HepG2 (cell line): ENCODE results near the gene FBXO8. TPM values are rescaled to one million over a fixed set of nuclear protein-coding genes. Genes with fewer than 3 reads are reported as not detected.
"Not testable (repeated sequence)": the region's sequence is repeated elsewhere in the genome, so short reads cannot be mapped to it uniquely, and the experiment has no call there.

Source experiments
- ATAC-seq: fragments of 200-7000 bp; cut with Tn5 transposase; 3 replicates; pipeline ENCODE4 v1.9.1; 2020; ENCODE audit warnings: mild to moderate bottlenecking, moderate library complexity
- BruUV-seq: library from RNA; stranded (reverse); fragments of 400-500 nt; replicated peaks from 2 replicates; lab custom pipeline; 2021; lab: Mats Ljungman, UMichigan
- CTCF ChIA-PET: fragments of 300-600 bp; formaldehyde crosslinking; extraction: SDS; loops from one replicate; lab custom pipeline; 2021; ENCODE audit warnings: low total read pairs, inconsistent platforms, low intra/inter-chr PET ratio; lab: Yijun Ruan, JAX
- POLR2A ChIA-PET: fragments of 350-600 bp; sonication (Branson Sonifier 250); formaldehyde crosslinking; loops from one replicate; lab custom pipeline; 2020; ENCODE audit warnings: antibody characterized with exemption, inconsistent platforms; lab: Yijun Ruan, JAX
- DNase-seq: peaks from one replicate; pipeline ENCODE4 v3.0.0-alpha.2; 2015; ENCODE audit warnings: low spot score
- FAIRE-seq: peaks from 3 replicates; lab custom pipeline; 2011; peaks lifted over from hg19 to GRCh38; lab: Jason Lieb, UNC
- H2AFZ ChIP-seq: one replicate; pipeline ENCODE4 v1.6.1; 2011; ENCODE audit warnings: low read length, inconsistent platforms
- H3K27ac ChIP-seq: fragments of 300-600 bp; 3 replicates; pipeline ENCODE4 v1.8.0; 2011; ENCODE audit warnings: mixed run types, mild to moderate bottlenecking, mixed read lengths, low read length, inconsistent platforms; ENCODE audit not compliant: insufficient read depth; ENCODE audit errors: extremely low read length
- H3K27me3 ChIP-seq, 2 experiments: fragments of 200-600 bp in 1 of 2; 2 replicates in 1 of 2; 3 replicates in 1 of 2; pipeline versions ENCODE4 v1.6.0 to v1.8.0; 2011; ENCODE audit warnings: low read length in 2 of 2, mild to moderate bottlenecking in 2 of 2, moderate library complexity in 2 of 2, inconsistent platforms in 1 of 2; ENCODE audit not compliant: insufficient read depth in 2 of 2, control insufficient read depth in 1 of 2
- H3K36me3 ChIP-seq, 2 experiments: fragments of 200-600 bp in 1 of 2; replicated peaks in 1 of 2; 2 replicates in 1 of 2; 3 replicates in 1 of 2; pipeline versions ENCODE4 v1.5.1 to v1.8.0; 2011; ENCODE audit warnings: low read length in 2 of 2, inconsistent platforms in 1 of 2; ENCODE audit not compliant: insufficient read depth in 2 of 2, control insufficient read depth in 1 of 2
- H3K4me1 ChIP-seq: 2 replicates; pipeline ENCODE4 v1.5.1; 2012; ENCODE audit warnings: low read length, inconsistent platforms; ENCODE audit not compliant: insufficient read depth
- H3K4me2 ChIP-seq: 2 replicates; pipeline ENCODE4 v1.6.0; 2011; ENCODE audit warnings: low read depth, low read length, inconsistent platforms
- H3K4me3 ChIP-seq, 3 experiments: fragments of 200-600 bp in 1 of 3; sonication (generic), shearing (Covaris generic) in 1 of 3; replicated peaks in 1 of 3; 2 replicates each; pipeline ENCODE4 v1.5.1; 2011 to 2016; ENCODE audit warnings: low read length in 3 of 3, inconsistent platforms in 2 of 3, low read depth in 2 of 3, mild to moderate bottlenecking in 2 of 3, control low read depth in 1 of 3, mixed read lengths in 1 of 3; ENCODE audit not compliant: insufficient read depth in 1 of 3
- H3K79me2 ChIP-seq: one replicate; pipeline ENCODE4 v1.6.1; 2011; ENCODE audit warnings: low read length, inconsistent platforms; ENCODE audit not compliant: insufficient read depth
- H3K9ac ChIP-seq: 2 replicates; pipeline ENCODE4 v1.6.0; 2011; ENCODE audit warnings: mild to moderate bottlenecking, low read depth, low read length, inconsistent platforms; ENCODE audit not compliant: insufficient read depth
- H3K9me3 ChIP-seq: 2 replicates; pipeline ENCODE4 v1.5.1; 2012; ENCODE audit warnings: mild to moderate bottlenecking, low read length
- H4K20me1 ChIP-seq: 2 replicates; pipeline ENCODE4 v1.6.0; 2011; ENCODE audit warnings: inconsistent platforms, mild to moderate bottlenecking, low read length, moderate library complexity; ENCODE audit not compliant: insufficient read depth
- MAFF ChIP-seq: IDR thresholded peaks from 2 replicates; pipeline ENCODE4 v1.6.1; 2011; ENCODE audit warnings: low read depth, low read length, improper control_type of control experiment
- MAFK ChIP-seq, 2 experiments: IDR thresholded peaks in 1 of 2; conservative IDR thresholded peaks in 1 of 2; 2 replicates each; pipeline ENCODE4 v1.6.1; 2011; ENCODE audit warnings: improper control_type of control experiment in 2 of 2, low read length in 2 of 2
- ZNF282 ChIP-seq: fragments of 450-650 bp; IDR thresholded peaks from 2 replicates; pipeline ENCODE4 v1.6.1; 2018; ENCODE audit not compliant: partially characterized antibody
- ZNF800 ChIP-seq: sonication (generic); formaldehyde crosslinking; IDR thresholded peaks from 2 replicates; pipeline ENCODE4 v1.4.0; 2020; ENCODE audit warnings: missing genetic modification reagents
- WGBS: methylation state at CpG from one replicate; pipeline ENCODE4 v1.1.6; 2017; ENCODE audit warnings: low lambda C conversion rate; 5-methylcytosine and 5-hydroxymethylcytosine counted together
- in situ Hi-C: cut with HindIII; loops from 2 replicates; pipeline ENCODE4 v1.10.0; 2017; ENCODE audit warnings: low pct_unique_long_range_greater_than_20kb; ENCODE audit not compliant: extremely low pct_ligation_motif_present
- intact Hi-C: fragments of 100-400 bp; cut with micrococcal nuclease; formaldehyde crosslinking; loops from one replicate; pipeline ENCODE4 v1.10.0; 2022; ENCODE audit not compliant: unreplicated experiment
- polyA plus RNA-seq, 8 experiments: library from polyadenylated mRNA; depleted of rRNA in 3 of 8; stranded (reverse) in 7 of 8; unstranded in 1 of 8; fragments of >200 nt; fragmentation: Illumina TruSeq in 4 of 8; extraction: Trizol in 4 of 8; gene quantifications; 2 replicates each; pipeline versions ENCODE4 v1.2.1 to v1.2.3, GENCODE V29; 2011 to 2016; ENCODE audit warnings: low read depth in 4 of 8, missing spikeins in 1 of 8, mixed read lengths in 1 of 8; ENCODE audit not compliant: insufficient read depth in 1 of 8
- total RNA-seq, 5 experiments: library from RNA; depleted of rRNA; stranded (reverse); fragments of >200 nt; fragmentation: Illumina TruSeq; extraction: Trizol; gene quantifications; 2 replicates each; pipeline ENCODE4 v1.2.3, GENCODE V29; 2016; ENCODE audit warnings: low read depth in 1 of 5

FBXO8 gene
- total and polyA plus RNA-seq, 2 of the 13 experiments (the other 11 are each of a cell fraction or from before 2014, with no cell fraction given): 11.7 to 15.2 TPM

DNA sequence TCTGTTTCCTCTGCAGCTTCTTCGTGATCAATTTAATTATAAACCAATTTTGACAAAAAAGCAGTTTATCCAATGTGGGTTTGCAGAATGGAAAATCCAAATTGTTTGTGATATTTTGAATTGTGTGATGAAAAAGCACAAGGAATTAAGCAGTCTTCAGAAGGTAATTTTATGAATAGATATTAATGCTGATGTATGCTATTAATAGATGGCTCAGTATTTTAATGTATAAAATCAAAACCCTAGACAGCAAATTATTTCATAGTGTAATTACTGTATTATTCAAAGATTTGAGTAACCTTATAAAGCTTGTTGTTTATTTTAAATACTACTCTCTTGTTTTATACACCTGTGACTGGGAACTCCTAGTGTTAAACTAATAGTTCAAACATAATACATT, 20.2 kb upstream of the FBXO8 start:
- Histone ChIP-seq H3K4me1 (no peaks in the 10 kb centered on the region), H4K20me1 (no peaks in the 10 kb centered on the region), H3K27me3 (no peaks in the 10 kb centered on the region), H3K4me3 (no peak overlapping the region), H3K4me2 (no peak overlapping the region), H2AFZ (no peak overlapping the region), H3K27ac (no peak overlapping the region), H3K36me3 (peaks cover 0 to 19% of the 10 kb centered on the region in 2 experiments; a peak in 2 of 5 replicates), H3K79me2 (no peaks in the 10 kb centered on the region), H3K9me3 (no peaks in the 10 kb centered on the region), H3K9ac (no peak overlapping the region)
- intact Hi-C loops (no loop called here), in situ Hi-C loops (no loop called here)
- TF ChIP-seq ZNF282: no peak
- no peak for TF ChIP-seq ZNF800 (CRISPR knock-in tag)
- TF ChIP-seq MAFF: peak; percentile 49; the same call in 1 of the 2 replicates
- peak; percentile 37 to 77; a peak in 2 of 4 replicates for TF ChIP-seq MAFK (conservative IDR thresholded peaks at IDR 0.05 in 1 of 2, IDR thresholded peaks at IDR 0.05 in 1 of 2; ENCODE audit: low read length in 2 of 2)
- FAIRE-seq (no peak), ATAC-seq (no peak), DNase-seq (no peak)
- POLR2A ChIA-PET: no interaction called here
- 89% methylated on average over 1 of the region's 1 CpG for whole genome bisulfite sequencing
- no TSS peak for BruUV-seq
- CTCF ChIA-PET: no interaction called here

GRCh38 chr4:174295142-174295541, 11.7 kb upstream of the FBXO8 start:
- POLR2A ChIA-PET: not testable (repeated sequence)

DNA sequence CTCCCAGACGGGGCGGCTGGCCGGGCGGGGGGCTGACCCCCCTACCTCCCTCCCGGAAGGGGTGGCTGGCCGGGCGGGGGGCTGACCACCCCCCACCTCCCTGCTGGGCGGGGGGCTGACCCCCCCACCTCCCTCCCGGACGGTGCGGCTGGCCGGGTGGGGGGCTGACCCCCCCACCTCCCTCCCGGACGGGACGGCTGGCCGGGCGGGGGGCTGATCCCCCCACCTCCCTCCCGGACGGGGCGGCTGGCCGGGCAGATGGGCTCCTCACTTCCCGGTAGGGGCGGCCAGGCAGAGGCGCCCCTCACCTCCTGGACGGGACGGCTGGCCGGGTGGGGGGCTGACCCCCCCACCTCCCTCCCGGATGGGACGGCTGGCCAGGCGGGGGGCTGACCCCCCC, 11.2 kb upstream of the FBXO8 start:
- H3K79me2 ChIP-seq, H3K4me2 ChIP-seq: not testable (repeated sequence)

More at GRCh38 chr4:174295142-174295541, 11.7 kb upstream of the FBXO8 start:
- BruUV-seq, FAIRE-seq, H2AFZ ChIP-seq, H4K20me1 ChIP-seq, intact Hi-C loops, H3K4me3 ChIP-seq, H3K4me1 ChIP-seq, H3K36me3 ChIP-seq, H3K27me3 ChIP-seq, in situ Hi-C loops, ATAC-seq, H3K27ac ChIP-seq, CTCF ChIA-PET, H3K9ac ChIP-seq, DNase-seq, H3K79me2 ChIP-seq, H3K4me2 ChIP-seq: not testable (repeated sequence)
- WGBS: 100% methylated on average over 8 of the region's 27 CpGs
- H3K9me3 ChIP-seq: peaks cover 16% of the 10 kb centered on the region

More for the DNA sequence above, 11.2 kb upstream of the FBXO8 start:
- in situ Hi-C loops, DNase-seq, CTCF ChIA-PET, ATAC-seq, POLR2A ChIA-PET, FAIRE-seq, H2AFZ ChIP-seq, H3K36me3 ChIP-seq, intact Hi-C loops, H4K20me1 ChIP-seq, H3K9ac ChIP-seq, H3K4me1 ChIP-seq, H3K27me3 ChIP-seq, BruUV-seq, H3K27ac ChIP-seq, H3K4me3 ChIP-seq: not testable (repeated sequence)
- H3K9me3 ChIP-seq: peaks cover 16% of the 10 kb centered on the region
- WGBS: no CpG with 5 or more reads among the region's 30 CpGs
